K562 (cell line): ENCODE results near the gene IFNG-AS1. TPM values are rescaled to one million over a fixed set of nuclear protein-coding genes. Genes with fewer than 3 reads are reported as not detected.

ENCODE experiments used
- CLOCK ChIP-seq: fragments of 250-450 bp; sonication (Bioruptor Pico); IDR thresholded peaks from 2 replicates; pipeline ENCODE4 v1.4.0; 2020; ENCODE audit warnings: mild to moderate bottlenecking, moderate library complexity, borderline replicate concordance
- HMBOX1 ChIP-seq: sonication (generic); IDR thresholded peaks from 2 replicates; pipeline ENCODE4 v1.6.1; 2016
- JUND ChIP-seq, 2 experiments: IDR thresholded peaks; 2 replicates in 1 of 2; 3 replicates in 1 of 2; pipeline ENCODE4 v1.6.1; 2011; ENCODE audit warnings: borderline replicate concordance in 2 of 2, low read depth in 2 of 2, low read length in 2 of 2, improper control_type of control experiment in 1 of 2, missing biosample characterization in 1 of 2, missing genetic modification characterization in 1 of 2, missing genetic modification reagents in 1 of 2
- ZHX1 ChIP-seq: fragments of 150-350 bp; conservative IDR thresholded peaks from 2 replicates; pipeline ENCODE4 v1.6.1; 2014; ENCODE audit warnings: low read length
- ZNF592 ChIP-seq: fragments of 450-650 bp; IDR thresholded peaks from 2 replicates; pipeline ENCODE4 v1.6.1; 2017; ENCODE audit warnings: antibody characterized with exemption, mild to moderate bottlenecking
- polyA plus RNA-seq, 8 experiments: library from polyadenylated mRNA; depleted of rRNA in 4 of 8; stranded (reverse) in 5 of 8; unstranded in 3 of 8; fragments of >200 nt; fragmentation: Nextera tagmentation in 2 of 8; fragmentation: Illumina TruSeq in 1 of 8; extraction: Ambion mirVana in 2 of 8; extraction: Trizol in 1 of 8; gene quantifications; 2 replicates each; pipeline versions ENCODE4 v1.2.1 to v1.2.3, GENCODE V29; 2011 to 2014; ENCODE audit warnings: inconsistent platforms in 1 of 8, missing spikeins in 1 of 8
- total RNA-seq, 7 experiments: library from RNA; depleted of rRNA in 6 of 7; stranded (reverse); fragments of >200 nt in 6 of 7; fragmentation: Illumina TruSeq in 2 of 7; extraction: Trizol in 2 of 7; gene quantifications; 2 replicates each; pipeline versions ENCODE4 v1.2.1 to v1.2.3, GENCODE V29; 2011 to 2021; ENCODE audit warnings: low replicate concordance in 1 of 7

The IFNG-AS1 gene
- total and polyA plus RNA-seq, 9 of the 15 experiments (the other 6 are each of a cell fraction or from before 2014, with no cell fraction given), result not detected

- TF ChIP-seq ZHX1 (no peak), ZNF592 (no peak), JUND (IDR thresholded peaks at IDR 0.05; ENCODE audit: borderline replicate concordance, low read depth, low read length) (no peak), JUND (tag; IDR thresholded peaks at IDR 0.05; ENCODE audit: borderline replicate concordance, low read depth, low read length) (no peak), CLOCK (CRISPR knock-in tag) (no peak), HMBOX1 (no peak)
Measured at GRCh38 chr12:68013181-68013580, 23.9 kb downstream of the IFNG-AS1 start (continued).
